Retinal pigment epithelial cell (primary cell): ENCODE results near the gene MAN2A1.

ENCODE experiments used
- DNase-seq: peaks from one replicate; pipeline ENCODE4 v3.0.0-alpha.2; 2010; ENCODE audit warnings: low read depth
- H3K4me3 ChIP-seq: 2 replicates; pipeline ENCODE4 v1.5.1; 2011; ENCODE audit warnings: mild to moderate bottlenecking, low read length, control low read depth, moderate library complexity
- TF ChIP-seq, protein P1 (sequence below): conservative IDR thresholded peaks from 2 replicates; pipeline ENCODE4 v1.5.1; 2011; ENCODE audit warnings: low read depth, low read length, control low read depth, inconsistent platforms

Gene MAN2A1

DNA sequence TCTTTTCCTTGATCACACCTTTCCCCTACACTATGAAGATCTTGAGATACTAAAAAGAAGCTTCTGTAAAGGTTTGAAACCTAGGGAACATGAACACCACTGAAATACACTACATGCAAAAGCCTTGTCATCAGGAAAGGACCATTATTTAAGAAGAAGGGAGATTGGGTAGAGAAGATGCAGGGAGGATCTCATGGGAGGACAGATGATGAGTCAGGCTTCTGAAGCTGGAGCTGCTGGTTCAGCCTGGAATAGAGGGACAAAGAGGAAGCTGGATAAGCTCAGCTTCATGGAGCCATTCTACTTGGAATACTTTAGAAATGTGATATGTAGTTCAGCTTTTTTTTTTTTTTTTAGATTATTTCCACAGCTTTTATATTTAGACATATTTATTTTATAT, 169.8 kb downstream of the MAN2A1 start:
- H3K4me3 ChIP-seq: no peak overlapping the region
- no peak for DNase-seq
- TF ChIP-seq, protein P1, sequence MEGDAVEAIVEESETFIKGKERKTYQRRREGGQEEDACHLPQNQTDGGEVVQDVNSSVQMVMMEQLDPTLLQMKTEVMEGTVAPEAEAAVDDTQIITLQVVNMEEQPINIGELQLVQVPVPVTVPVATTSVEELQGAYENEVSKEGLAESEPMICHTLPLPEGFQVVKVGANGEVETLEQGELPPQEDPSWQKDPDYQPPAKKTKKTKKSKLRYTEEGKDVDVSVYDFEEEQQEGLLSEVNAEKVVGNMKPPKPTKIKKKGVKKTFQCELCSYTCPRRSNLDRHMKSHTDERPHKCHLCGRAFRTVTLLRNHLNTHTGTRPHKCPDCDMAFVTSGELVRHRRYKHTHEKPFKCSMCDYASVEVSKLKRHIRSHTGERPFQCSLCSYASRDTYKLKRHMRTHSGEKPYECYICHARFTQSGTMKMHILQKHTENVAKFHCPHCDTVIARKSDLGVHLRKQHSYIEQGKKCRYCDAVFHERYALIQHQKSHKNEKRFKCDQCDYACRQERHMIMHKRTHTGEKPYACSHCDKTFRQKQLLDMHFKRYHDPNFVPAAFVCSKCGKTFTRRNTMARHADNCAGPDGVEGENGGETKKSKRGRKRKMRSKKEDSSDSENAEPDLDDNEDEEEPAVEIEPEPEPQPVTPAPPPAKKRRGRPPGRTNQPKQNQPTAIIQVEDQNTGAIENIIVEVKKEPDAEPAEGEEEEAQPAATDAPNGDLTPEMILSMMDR: no peak

DNA sequence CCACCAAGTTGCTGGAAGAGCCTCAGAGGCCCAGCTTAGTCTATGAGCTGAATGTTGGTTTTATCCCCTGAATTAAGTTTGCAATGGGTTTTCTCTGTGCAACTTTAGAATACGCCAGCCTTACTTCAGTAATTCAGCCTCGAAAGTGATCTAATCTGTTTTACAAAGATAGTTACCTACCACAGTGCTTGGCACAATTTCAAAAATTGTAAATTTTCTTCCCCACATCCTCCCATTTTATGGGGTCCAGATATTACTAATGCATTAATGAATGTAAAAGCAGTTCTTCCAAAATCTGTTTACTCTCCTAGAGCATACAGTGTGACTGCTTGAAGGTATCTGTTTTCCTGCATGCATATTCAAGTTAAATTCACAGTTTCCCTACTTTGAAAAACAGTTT, 172.6 kb downstream of the MAN2A1 start:
- no peak overlapping the region for H3K4me3 ChIP-seq
- DNase-seq: no peak
- TF ChIP-seq, protein P1: no peak

DNA sequence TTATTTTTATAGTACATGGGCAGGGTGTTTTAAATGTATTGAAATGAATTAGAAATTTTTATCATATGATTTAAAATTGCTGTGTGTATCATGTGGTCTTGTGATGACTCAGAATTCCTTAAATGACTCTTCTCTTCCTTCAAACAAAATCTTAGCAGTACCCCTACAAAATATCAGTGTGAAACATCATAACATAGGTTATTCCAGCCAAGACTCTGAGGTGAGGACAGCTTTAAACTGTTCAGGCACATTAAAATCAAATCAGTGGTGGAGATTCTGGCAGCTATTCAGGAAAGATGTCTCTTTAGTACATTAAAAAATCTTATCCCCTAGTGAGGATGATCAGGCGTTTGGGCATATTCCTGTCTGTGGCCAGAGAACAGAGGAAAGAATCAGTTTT, 174.0 kb downstream of the MAN2A1 start:
- DNase-seq: no peak
- no peak overlapping the region for H3K4me3 ChIP-seq
- TF ChIP-seq, protein P1: no peak

GRCh38 chr5:109865637-109866036, 175.9 kb downstream of the MAN2A1 start:
- peak; percentile 92 for DNase-seq
- TF ChIP-seq, protein P1: no peak
- H3K4me3 ChIP-seq: no peak overlapping the region

GRCh38 chr5:109866051-109866450, 176.3 kb downstream of the MAN2A1 start:
- no peak for DNase-seq
- H3K4me3 ChIP-seq: no peak overlapping the region

GRCh38 chr5:109868737-109869136, 179.0 kb downstream of the MAN2A1 start:
- DNase-seq: no peak
- TF ChIP-seq, protein P1: no peak
- no peak overlapping the region for H3K4me3 ChIP-seq

More at GRCh38 chr5:109866051-109866450, 176.3 kb downstream of the MAN2A1 start:
- TF ChIP-seq, protein P1: no peak

GRCh38 chr5:109873687-109874086, 184.0 kb downstream of the MAN2A1 start:
- TF ChIP-seq, protein P1: no peak
- no peak for DNase-seq
- H3K4me3 ChIP-seq: no peak overlapping the region
